SKM-1 treated with dmso at 0.1 percent for 144 hours (cell line): ENCODE measurements around the gene ADAMTS10.
"Not testable (repeated sequence)": the region's sequence is repeated elsewhere in the genome, so short reads cannot be mapped to it uniquely, and the experiment has no call there.

ENCODE experiments used
- DNase-seq: peaks from one replicate; lab custom pipeline; 2025; ENCODE audit not compliant: unreplicated experiment; lab: John Stamatoyannopoulos, UW

The ADAMTS10 gene

GRCh38 chr19:8629184-8629583, 18.7 kb upstream of the ADAMTS10 start:
- no peak for DNase-seq

GRCh38 chr19:8626842-8627241, 16.3 kb upstream of the ADAMTS10 start:
- no peak for DNase-seq

- DNase-seq, result not testable (repeated sequence)
These were observed 12.4 kb upstream of the ADAMTS10 start for GRCh38 chr19:8622886-8623285.

GRCh38 chr19:8618751-8619150, 8.2 kb upstream of the ADAMTS10 start:
- DNase-seq, result no peak

- DNase-seq, result no peak
These were observed 7.5 kb upstream of the ADAMTS10 start for GRCh38 chr19:8617984-8618383.

- DNase-seq, result not testable (repeated sequence)
These were observed 6.8 kb upstream of the ADAMTS10 start for GRCh38 chr19:8617325-8617724.

- DNase-seq, result no peak
These were observed 6.3 kb upstream of the ADAMTS10 start for GRCh38 chr19:8616861-8617260.

GRCh38 chr19:8615813-8616596, 5.5 kb upstream of the ADAMTS10 start:
- peak; percentile 50 for DNase-seq

- DNase-seq, result no peak
These were observed 4.5 kb upstream of the ADAMTS10 start for GRCh38 chr19:8615024-8615423.

- no peak for DNase-seq
These were observed 3.9 kb upstream of the ADAMTS10 start for GRCh38 chr19:8614455-8614854.

GRCh38 chr19:8612807-8613171, 2.3 kb upstream of the ADAMTS10 start:
- DNase-seq, result no peak

- DNase-seq, result no peak
These were observed 1.6 kb upstream of the ADAMTS10 start for GRCh38 chr19:8611877-8612806.

GRCh38 chr19:8611391-8611876, 919 bp upstream of the ADAMTS10 start:
- no peak for DNase-seq

GRCh38 chr19:8610936-8611300, 403 bp upstream of the ADAMTS10 start:
- DNase-seq, result no peak

GRCh38 chr19:8609279-8610040, 1.1 kb downstream of the ADAMTS10 start:
- peak; percentile 44 for DNase-seq

- no peak for DNase-seq
These were observed 1.6 kb downstream of the ADAMTS10 start for GRCh38 chr19:8608941-8609278.

GRCh38 chr19:8607386-8607785, 3.1 kb downstream of the ADAMTS10 start:
- no peak for DNase-seq

- no peak for DNase-seq
These were observed 5.0 kb downstream of the ADAMTS10 start for GRCh38 chr19:8605514-8605913.

GRCh38 chr19:8601796-8602195, 8.7 kb downstream of the ADAMTS10 start:
- DNase-seq, result no peak

GRCh38 chr19:8600816-8601215, 9.7 kb downstream of the ADAMTS10 start:
- no peak for DNase-seq

GRCh38 chr19:8600064-8600463, 10.5 kb downstream of the ADAMTS10 start:
- DNase-seq, result no peak
